H1 (cell line): ENCODE data around the gene UBASH3A. TPM values are rescaled to one million over a fixed set of nuclear protein-coding genes. Genes with fewer than 3 reads are reported as not detected.

ENCODE experiments used
- CTCF ChIA-PET: fragments of 300-600 bp; sonication (Branson Sonifier 250); formaldehyde crosslinking; loops from one replicate; lab custom pipeline; 2021; ENCODE audit not compliant: partially characterized antibody; lab: Charles Lee
- POLR2A ChIA-PET: fragments of 300-600 bp; sonication (Branson Sonifier 250); formaldehyde crosslinking; loops from one replicate; lab custom pipeline; 2021; ENCODE audit warnings: inconsistent platforms; ENCODE audit not compliant: partially characterized antibody; lab: Charles Lee
- DNase-seq, 2 experiments: peaks; one replicate each; pipeline versions ENCODE4 v3.0.0 to v3.0.0-alpha.2; 2010 to 2022; ENCODE audit warnings: low spot score in 2 of 2, low read depth in 1 of 2, mixed read lengths in 1 of 2
- FAIRE-seq: peaks from 2 replicates; lab custom pipeline; 2011; peaks lifted over from hg19 to GRCh38; lab: Jason Lieb, UNC
- H2AFZ ChIP-seq: 2 replicates; pipeline ENCODE4 v1.8.1; 2012; ENCODE audit warnings: low read length, inconsistent platforms
- H2AK5ac ChIP-seq: 2 replicates; pipeline ENCODE4 v1.6.1; 2013; ENCODE audit warnings: low read depth, low read length
- H2BK120ac ChIP-seq: replicated peaks from 2 replicates; pipeline ENCODE3; 2013; ENCODE audit warnings: low read depth, low read length, inconsistent platforms
- H2BK12ac ChIP-seq: 2 replicates; pipeline ENCODE4 v1.6.1; 2013; ENCODE audit warnings: low read depth, low read length
- H2BK15ac ChIP-seq: 2 replicates; pipeline ENCODE4 v1.6.1; 2013; ENCODE audit warnings: low read length
- H2BK20ac ChIP-seq: 2 replicates; pipeline ENCODE4 v1.6.1; 2013; ENCODE audit warnings: low read length
- H2BK5ac ChIP-seq: 2 replicates; pipeline ENCODE4 v1.6.1; 2013; ENCODE audit warnings: low read depth, low read length
- H3K14ac ChIP-seq: 2 replicates; pipeline ENCODE4 v1.6.1; 2013; ENCODE audit warnings: inconsistent platforms; ENCODE audit not compliant: insufficient read length
- H3K18ac ChIP-seq: 2 replicates; pipeline ENCODE4 v1.6.1; 2013; ENCODE audit warnings: low read length; ENCODE audit errors: extremely low read depth
- H3K23ac ChIP-seq: 2 replicates; pipeline ENCODE4 v1.6.1; 2013; ENCODE audit warnings: inconsistent platforms; ENCODE audit not compliant: insufficient read length
- H3K23me2 ChIP-seq: 2 replicates; pipeline ENCODE4 v1.6.1; 2013; ENCODE audit warnings: low read depth, low read length
- H3K27ac ChIP-seq: 2 replicates; pipeline ENCODE4 v1.6.1; 2011; ENCODE audit warnings: low read depth, low read length, inconsistent platforms
- H3K27me3 ChIP-seq, 4 experiments: replicated peaks in 1 of 4; 1 replicate in 1 of 4; 2 replicates in 3 of 4; pipeline versions ENCODE4 v1.6.1 to v1.8.1; 2011 to 2013; ENCODE audit warnings: low read length in 3 of 4, mild to moderate bottlenecking in 3 of 4, inconsistent platforms in 2 of 4, mixed read lengths in 2 of 4, moderate library complexity in 1 of 4; ENCODE audit not compliant: control insufficient read depth in 3 of 4, insufficient read depth in 3 of 4; ENCODE audit errors: extremely low read depth in 1 of 4
- H3K36me3 ChIP-seq, 4 experiments: 2 replicates each; pipeline versions ENCODE4 v1.6.1 to v1.8.1; 2011 to 2013; ENCODE audit warnings: mild to moderate bottlenecking in 4 of 4, low read length in 3 of 4, moderate library complexity in 2 of 4, control low read depth in 1 of 4, inconsistent platforms in 1 of 4; ENCODE audit not compliant: insufficient read depth in 4 of 4, control insufficient read depth in 2 of 4
- H3K4ac ChIP-seq: replicated peaks from 2 replicates; pipeline ENCODE3; 2013; ENCODE audit warnings: low read length, low read depth, mixed read lengths, inconsistent platforms; ENCODE audit not compliant: insufficient read length
- H3K4me1 ChIP-seq, 4 experiments: replicated peaks in 1 of 4; 1 replicate in 1 of 4; 2 replicates in 3 of 4; pipeline versions ENCODE4 v1.6.1 to v1.8.1; 2011 to 2013; ENCODE audit warnings: low read length in 3 of 4, inconsistent platforms in 2 of 4, mixed read lengths in 1 of 4; ENCODE audit not compliant: insufficient read depth in 4 of 4, control insufficient read depth in 3 of 4
- H3K4me2 ChIP-seq, 2 experiments: 2 replicates each; pipeline versions ENCODE4 v1.6.1 to v1.8.1; 2011 to 2013; ENCODE audit warnings: low read depth in 2 of 2, low read length in 2 of 2, control low read depth in 1 of 2, inconsistent platforms in 1 of 2, mild to moderate bottlenecking in 1 of 2; ENCODE audit not compliant: insufficient read depth in 1 of 2
- H3K4me3 ChIP-seq, 4 experiments: fragments of 200-600, 300-600 bp in 1 of 4; sonication (generic), shearing (Covaris generic), sonication (Bioruptor Twin) in 1 of 4; 2 replicates each; pipeline versions ENCODE4 v1.5.1 to v1.8.1; 2011 to 2016; ENCODE audit warnings: low read length in 4 of 4, low read depth in 3 of 4, control low read depth in 2 of 4, inconsistent platforms in 2 of 4, mild to moderate bottlenecking in 2 of 4, mixed read lengths in 1 of 4, moderate library complexity in 1 of 4; ENCODE audit not compliant: insufficient read depth in 2 of 4; ENCODE audit errors: extremely low read depth in 1 of 4
- H3K56ac ChIP-seq: replicated peaks from 2 replicates; pipeline ENCODE3; 2013; ENCODE audit warnings: low read depth, mild to moderate bottlenecking, mixed read lengths, low read length, inconsistent platforms; ENCODE audit not compliant: insufficient read length
- H3K79me1 ChIP-seq: 2 replicates; pipeline ENCODE4 v1.6.1; 2013; ENCODE audit warnings: low read depth, low read length, control low read depth
- H3K79me2 ChIP-seq, 2 experiments: 2 replicates each; pipeline versions ENCODE4 v1.6.1 to v1.8.1; 2012 to 2013; ENCODE audit warnings: low read length in 2 of 2, mild to moderate bottlenecking in 2 of 2, inconsistent platforms in 1 of 2; ENCODE audit not compliant: insufficient read depth in 2 of 2, control insufficient read depth in 1 of 2
- H3K9ac ChIP-seq, 4 experiments: replicated peaks in 1 of 4; 1 replicate in 1 of 4; 2 replicates in 3 of 4; pipeline versions ENCODE4 v1.6.1 to v1.8.1; 2011 to 2013; ENCODE audit warnings: low read depth in 3 of 4, low read length in 3 of 4, control low read depth in 2 of 4, mild to moderate bottlenecking in 2 of 4, moderate library complexity in 2 of 4, inconsistent platforms in 1 of 4; ENCODE audit errors: extremely low read depth in 1 of 4
- H3K9me3 ChIP-seq, 2 experiments: 2 replicates each; pipeline versions ENCODE4 v1.6.1 to v1.8.1; 2012 to 2013; ENCODE audit warnings: mild to moderate bottlenecking in 2 of 2, moderate library complexity in 2 of 2, control low read depth in 1 of 2, inconsistent platforms in 1 of 2, low read depth in 1 of 2, low read length in 1 of 2, mixed read lengths in 1 of 2; ENCODE audit not compliant: insufficient read depth in 2 of 2
- H4K20me1 ChIP-seq, 2 experiments: replicated peaks in 1 of 2; 2 replicates each; pipeline versions ENCODE3 to v1.8.1; 2011 to 2013; ENCODE audit warnings: inconsistent platforms in 2 of 2, low read length in 2 of 2, mild to moderate bottlenecking in 1 of 2; ENCODE audit not compliant: insufficient read depth in 2 of 2, control insufficient read depth in 1 of 2
- H4K5ac ChIP-seq: 2 replicates; pipeline ENCODE4 v1.6.1; 2013; ENCODE audit warnings: low read length, low read depth, mixed read lengths, inconsistent platforms; ENCODE audit not compliant: insufficient read length
- H4K8ac ChIP-seq: 2 replicates; pipeline ENCODE4 v1.8.0; 2013; ENCODE audit warnings: mild to moderate bottlenecking, moderate library complexity, low read length, inconsistent platforms; ENCODE audit not compliant: insufficient read depth; ENCODE audit errors: extremely low read depth
- H4K91ac ChIP-seq: replicated peaks from 2 replicates; pipeline ENCODE3; 2013; ENCODE audit warnings: low read length, mixed read lengths, inconsistent platforms; ENCODE audit not compliant: insufficient read length
- ATF2 ChIP-seq: IDR thresholded peaks from 2 replicates; pipeline ENCODE4 v1.6.1; 2012; ENCODE audit warnings: low read length, inconsistent platforms
- CHD2 ChIP-seq: IDR thresholded peaks from 2 replicates; pipeline ENCODE4 v1.6.1; 2012; ENCODE audit warnings: low read length, improper control_type of control experiment
- CTBP2 ChIP-seq: IDR thresholded peaks from 2 replicates; pipeline ENCODE4 v1.7.0; 2011; ENCODE audit warnings: borderline replicate concordance, mild to moderate bottlenecking, moderate library complexity, mixed read lengths, low read length; ENCODE audit not compliant: insufficient read depth, insufficient read length
- E2F6 ChIP-seq: IDR thresholded peaks from 2 replicates; pipeline ENCODE4 v1.6.1; 2012; ENCODE audit warnings: inconsistent platforms
- KDM5A ChIP-seq: fragments of 200-600 bp; IDR thresholded peaks from 2 replicates; pipeline ENCODE4 v1.7.1; 2012; ENCODE audit warnings: mild to moderate bottlenecking, low read length, inconsistent platforms, mixed read lengths
- MAFK ChIP-seq: IDR thresholded peaks from 2 replicates; pipeline ENCODE4 v1.6.1; 2012; ENCODE audit warnings: low read depth, mild to moderate bottlenecking, improper control_type of control experiment, low read length
- MAX ChIP-seq: IDR thresholded peaks from 2 replicates; pipeline ENCODE4 v1.6.1; 2012; ENCODE audit warnings: inconsistent platforms
- SIRT6 ChIP-seq: IDR thresholded peaks from one replicate; pipeline ENCODE4 v1.7.1; 2012; ENCODE audit warnings: low read length, inconsistent platforms
- TAF1 ChIP-seq: IDR thresholded peaks from 2 replicates; pipeline ENCODE4 v1.6.1; 2011; ENCODE audit warnings: mild to moderate bottlenecking, low read depth, low read length
- WGBS, 2 experiments: shearing (Covaris generic) in 1 of 2; methylation state at CpG; one replicate each; pipeline versions ENCODE4 v1.1.6 to v1.1.7; 2013 to 2015; ENCODE audit warnings: low lambda C conversion rate in 2 of 2, mixed read lengths in 2 of 2, inconsistent platforms in 1 of 2, low coverage in 1 of 2, missing lambda C conversion rate in 1 of 2; ENCODE audit not compliant: insufficient replicate concordance in 2 of 2, insufficient coverage in 1 of 2, insufficient read length in 1 of 2; ENCODE audit errors: extremely low coverage in 1 of 2, missing lambda C conversion rate in 1 of 2; 5-methylcytosine and 5-hydroxymethylcytosine counted together
- polyA plus RNA-seq, 7 experiments: library from polyadenylated mRNA; depleted of rRNA in 3 of 7; stranded (reverse) in 5 of 7; unstranded in 2 of 7; fragments of >200 nt in 5 of 7; fragments of 200-250 nt in 2 of 7; gene quantifications; 1 replicate in 5 of 7; 2 replicates in 1 of 7; 4 replicates in 1 of 7; pipeline versions ENCODE4 v1.2.1 to v1.2.3, GENCODE V29; 2011 to 2013; ENCODE audit warnings: missing spikeins in 2 of 7, mixed read lengths in 2 of 7
- total RNA-seq: library from RNA; stranded (reverse); fragmentation: NEBNext Ultra II Directional; extraction: Animal tissue kit (Norgen Biotek cat#: 25700); gene quantifications from 2 replicates; pipeline ENCODE4 v1.2.1, GENCODE V29; 2021

The UBASH3A gene
- total and polyA plus RNA-seq, 2 of the 8 experiments (the other 6 are each of a cell fraction or from before 2014, with no cell fraction given), result not detected

- H3K56ac ChIP-seq, result no peak overlapping the region
- H2BK20ac ChIP-seq, result no peak overlapping the region
- ChIA-PET CTCF (interaction anchor here (1.3 kb wide), 1 partner anchor 342 kb away, joined by 3 read pairs; no protein-coding TSS in a partner anchor), POLR2A (no interaction called here)
- no peak overlapping the region for H4K5ac ChIP-seq
- 90% methylated on average over 11 of the region's 11 CpGs; no CpG with 5 or more reads in 1 of the 2 experiments for WGBS, 2 experiments
- H3K4ac ChIP-seq, result no peak overlapping the region
- H2AK5ac ChIP-seq, result no peak overlapping the region
- no peak overlapping the region for H3K4me2 ChIP-seq
- no peak overlapping the region for H4K91ac ChIP-seq
- no peaks in the 10 kb centered on the region for H4K20me1 ChIP-seq
- no peak overlapping the region for H3K27ac ChIP-seq
- DNase-seq (no peak), FAIRE-seq (no peak)
- H3K9me3 ChIP-seq, result peaks cover 2 to 3% of the 10 kb centered on the region in 2 experiments; a peak in 2 of 4 replicates
- no peak overlapping the region for H3K9ac ChIP-seq
- H3K18ac ChIP-seq, result no peak overlapping the region
- H3K79me1 ChIP-seq, result no peaks in the 10 kb centered on the region
- no peaks in the 10 kb centered on the region; the same call in 1 of the 2 replicates for H3K23me2 ChIP-seq
- no peak overlapping the region for H2BK5ac ChIP-seq
- H3K4me1 ChIP-seq, result peaks cover 1 to 11% (median 9%) of the 10 kb centered on the region in 4 experiments; a peak in 5 of 7 replicates
- H2AFZ ChIP-seq, result no peak overlapping the region
- no peaks in the 10 kb centered on the region for H3K27me3 ChIP-seq
- H2BK120ac ChIP-seq, result peak overlapping the region; percentile 38
- H4K8ac ChIP-seq, result no peak overlapping the region
- no peak overlapping the region for H3K4me3 ChIP-seq
- no peaks in the 10 kb centered on the region for H3K79me2 ChIP-seq
- H2BK15ac ChIP-seq, result 0 out of 2 replicates have a peak overlapping the region, but pooled peaks have one; percentile 18
- H3K14ac ChIP-seq, result no peak overlapping the region
- no peaks in the 10 kb centered on the region for H3K36me3 ChIP-seq
- peak overlapping the region; percentile 14; the same call in 1 of the 2 replicates for H2BK12ac ChIP-seq
- H3K23ac ChIP-seq, result no peak overlapping the region
- TF ChIP-seq CTBP2 (no peak), MAFK (no peak), KDM5A (no peak), CHD2 (no peak), MAX (peak; percentile 52; the same call in 1 of the 2 replicates), SIRT6 (no peak), TAF1 (no peak), E2F6 (peak; percentile 48; the same call in 1 of the 2 replicates), ATF2 (no peak)
Measured at GRCh38 chr21:42459546-42460215, 56.0 kb downstream of the UBASH3A start.
